ENCODE results near the gene SERPINA5. TPM values are rescaled to one million over a fixed set of nuclear protein-coding genes. Genes with fewer than 3 reads are reported as not detected.

The SERPINA5 gene
- total and polyA plus RNA-seq, 2 of the 13 experiments (the other 11 are each of a cell fraction or from before 2014, with no cell fraction given): 449 to 498 TPM

- TF ChIP-seq, protein P1, sequence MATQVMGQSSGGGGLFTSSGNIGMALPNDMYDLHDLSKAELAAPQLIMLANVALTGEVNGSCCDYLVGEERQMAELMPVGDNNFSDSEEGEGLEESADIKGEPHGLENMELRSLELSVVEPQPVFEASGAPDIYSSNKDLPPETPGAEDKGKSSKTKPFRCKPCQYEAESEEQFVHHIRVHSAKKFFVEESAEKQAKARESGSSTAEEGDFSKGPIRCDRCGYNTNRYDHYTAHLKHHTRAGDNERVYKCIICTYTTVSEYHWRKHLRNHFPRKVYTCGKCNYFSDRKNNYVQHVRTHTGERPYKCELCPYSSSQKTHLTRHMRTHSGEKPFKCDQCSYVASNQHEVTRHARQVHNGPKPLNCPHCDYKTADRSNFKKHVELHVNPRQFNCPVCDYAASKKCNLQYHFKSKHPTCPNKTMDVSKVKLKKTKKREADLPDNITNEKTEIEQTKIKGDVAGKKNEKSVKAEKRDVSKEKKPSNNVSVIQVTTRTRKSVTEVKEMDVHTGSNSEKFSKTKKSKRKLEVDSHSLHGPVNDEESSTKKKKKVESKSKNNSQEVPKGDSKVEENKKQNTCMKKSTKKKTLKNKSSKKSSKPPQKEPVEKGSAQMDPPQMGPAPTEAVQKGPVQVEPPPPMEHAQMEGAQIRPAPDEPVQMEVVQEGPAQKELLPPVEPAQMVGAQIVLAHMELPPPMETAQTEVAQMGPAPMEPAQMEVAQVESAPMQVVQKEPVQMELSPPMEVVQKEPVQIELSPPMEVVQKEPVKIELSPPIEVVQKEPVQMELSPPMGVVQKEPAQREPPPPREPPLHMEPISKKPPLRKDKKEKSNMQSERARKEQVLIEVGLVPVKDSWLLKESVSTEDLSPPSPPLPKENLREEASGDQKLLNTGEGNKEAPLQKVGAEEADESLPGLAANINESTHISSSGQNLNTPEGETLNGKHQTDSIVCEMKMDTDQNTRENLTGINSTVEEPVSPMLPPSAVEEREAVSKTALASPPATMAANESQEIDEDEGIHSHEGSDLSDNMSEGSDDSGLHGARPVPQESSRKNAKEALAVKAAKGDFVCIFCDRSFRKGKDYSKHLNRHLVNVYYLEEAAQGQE (IDR thresholded peaks at IDR 0.05; ENCODE audit: borderline replicate concordance in 1 of 2, low read depth in 1 of 2, low read length in 2 of 2): 0 out of 4 replicates have a peak, but pooled peaks of 1 of the 2 experiments have one; percentile 13
- TF ChIP-seq GABPA (IDR thresholded peaks at IDR 0.05; ENCODE audit: low read depth, low read length) (no peak), GABPA (CRISPR knock-in tag; IDR thresholded peaks at IDR 0.05; ENCODE audit: low read depth) (no peak), ZNF879 (CRISPR knock-in tag; IDR thresholded peaks at IDR 0.05) (no peak), MED8 (CRISPR knock-in tag; IDR thresholded peaks at IDR 0.05; ENCODE audit: insufficient replicate concordance) (peak; percentile 16), ARNT (IDR thresholded peaks at IDR 0.05) (no peak), SAP130 (CRISPR knock-in tag; IDR thresholded peaks at IDR 0.05; ENCODE audit: low read depth) (peak; percentile 29; the same call in 1 of the 2 replicates), RFXANK (CRISPR knock-in tag; IDR thresholded peaks at IDR 0.05) (no peak), POGK (CRISPR knock-in tag; conservative IDR thresholded peaks at IDR 0.05) (no peak), ETV6 (CRISPR knock-in tag; conservative IDR thresholded peaks at IDR 0.05) (no peak), ZNF138 (CRISPR knock-in tag; IDR thresholded peaks at IDR 0.05; ENCODE audit: low read depth) (no peak), ZNF12 (CRISPR knock-in tag; IDR thresholded peaks at IDR 0.05) (peak; percentile 82), HOXD1 (CRISPR knock-in tag; IDR thresholded peaks at IDR 0.05) (no peak), LRRFIP1 (CRISPR knock-in tag; conservative IDR thresholded peaks at IDR 0.05) (no peak), POLR2A (IDR thresholded peaks at IDR 0.05; ENCODE audit: insufficient read depth in 1 of 2, low read depth in 2 of 2, low read length in 2 of 2) (peak in 1 of 2 experiments; percentile 75; a peak in 2 of 4 replicates), ZKSCAN8 (CRISPR knock-in tag; IDR thresholded peaks at IDR 0.05; ENCODE audit: borderline replicate concordance) (no peak)
- TF ChIP-seq, protein P2, sequence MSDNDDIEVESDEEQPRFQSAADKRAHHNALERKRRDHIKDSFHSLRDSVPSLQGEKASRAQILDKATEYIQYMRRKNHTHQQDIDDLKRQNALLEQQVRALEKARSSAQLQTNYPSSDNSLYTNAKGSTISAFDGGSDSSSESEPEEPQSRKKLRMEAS (IDR thresholded peaks at IDR 0.05): no peak; the same call in 1 of the 2 replicates
- TF ChIP-seq, protein P3, sequence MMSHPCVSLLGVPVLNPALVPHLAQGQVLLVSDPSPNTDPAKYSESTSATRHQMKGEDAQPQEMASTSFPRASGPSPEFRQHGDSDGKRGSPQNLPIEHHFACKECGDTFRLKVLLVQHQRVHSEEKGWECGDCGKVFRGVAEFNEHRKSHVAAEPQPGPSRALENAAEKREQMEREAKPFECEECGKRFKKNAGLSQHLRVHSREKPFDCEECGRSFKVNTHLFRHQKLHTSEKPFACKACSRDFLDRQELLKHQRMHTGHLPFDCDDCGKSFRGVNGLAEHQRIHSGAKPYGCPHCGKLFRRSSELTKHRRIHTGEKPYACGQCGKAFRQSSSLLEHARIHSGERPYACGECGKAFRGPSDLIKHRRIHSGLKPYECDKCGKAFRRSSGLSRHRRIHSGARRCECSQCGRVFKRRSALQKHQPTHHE (CRISPR knock-in tag; IDR thresholded peaks at IDR 0.05; ENCODE audit: borderline replicate concordance): no peak
- TF ChIP-seq, protein P4, sequence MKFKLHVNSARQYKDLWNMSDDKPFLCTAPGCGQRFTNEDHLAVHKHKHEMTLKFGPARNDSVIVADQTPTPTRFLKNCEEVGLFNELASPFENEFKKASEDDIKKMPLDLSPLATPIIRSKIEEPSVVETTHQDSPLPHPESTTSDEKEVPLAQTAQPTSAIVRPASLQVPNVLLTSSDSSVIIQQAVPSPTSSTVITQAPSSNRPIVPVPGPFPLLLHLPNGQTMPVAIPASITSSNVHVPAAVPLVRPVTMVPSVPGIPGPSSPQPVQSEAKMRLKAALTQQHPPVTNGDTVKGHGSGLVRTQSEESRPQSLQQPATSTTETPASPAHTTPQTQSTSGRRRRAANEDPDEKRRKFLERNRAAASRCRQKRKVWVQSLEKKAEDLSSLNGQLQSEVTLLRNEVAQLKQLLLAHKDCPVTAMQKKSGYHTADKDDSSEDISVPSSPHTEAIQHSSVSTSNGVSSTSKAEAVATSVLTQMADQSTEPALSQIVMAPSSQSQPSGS (CRISPR knock-in tag; IDR thresholded peaks at IDR 0.05): no peak
Measured at GRCh38 chr14:94560751-94561655, 20.2 kb upstream of the SERPINA5 start, which contains the start of gene SERPINA4 (continued).
